Central memory CD4-positive, alpha-beta T cell (primary cell): ENCODE measurements around the gene TLK2.
"Not testable (repeated sequence)": the region's sequence is repeated elsewhere in the genome, so short reads cannot be mapped to it uniquely, and the experiment has no call there.

Experiments used
- DNase-seq: peaks from one replicate; pipeline ENCODE4 v3.0.0; 2022
- total RNA-seq, 3 experiments: gene quantifications; one replicate each; lab custom pipeline; 2026; lab: John Stamatoyannopoulos, UW

Gene TLK2
- total RNA-seq = 60.4 to 102 (median 84.4) reads per million in 3 experiments

- DNase-seq = peak; percentile 63
These were observed at the start of gene TLK2 for GRCh38 chr17:62478424-62478879. Gene TLK2, plus strand, starts transcription at chr17:62478825. Its CDS starts 2,301 bp downstream, at chr17:62481126.

GRCh38 chr17:62435251-62435650 is 43.4 kb upstream of the TLK2 start:
- DNase-seq = not testable (repeated sequence)

GRCh38 chr17:62441181-62441580 is 37.4 kb upstream of the TLK2 start:
- not testable (repeated sequence) for DNase-seq

GRCh38 chr17:62444063-62444462 is 34.6 kb upstream of the TLK2 start:
- DNase-seq = no peak

- not testable (repeated sequence) for DNase-seq
These were observed 32.8 kb upstream of the TLK2 start for GRCh38 chr17:62445791-62446190.

GRCh38 chr17:62452195-62452594 is 26.4 kb upstream of the TLK2 start:
- not testable (repeated sequence) for DNase-seq

GRCh38 chr17:62453041-62453440 is 25.6 kb upstream of the TLK2 start:
- DNase-seq = not testable (repeated sequence)

- peak; percentile 14 for DNase-seq
These were observed 25.0 kb upstream of the TLK2 start for GRCh38 chr17:62453656-62454055.

- not testable (repeated sequence) for DNase-seq
These were observed 24.5 kb upstream of the TLK2 start for GRCh38 chr17:62454111-62454510.

- DNase-seq = no peak
These were observed 22.6 kb upstream of the TLK2 start for GRCh38 chr17:62456016-62456415.

GRCh38 chr17:62458483-62458882 is 20.1 kb upstream of the TLK2 start:
- not testable (repeated sequence) for DNase-seq

- not testable (repeated sequence) for DNase-seq
These were observed 14.2 kb upstream of the TLK2 start for GRCh38 chr17:62464422-62464821.

- DNase-seq = not testable (repeated sequence)
These were observed 13.4 kb upstream of the TLK2 start for GRCh38 chr17:62465271-62465670.

- DNase-seq = peak; percentile 37
These were observed 7.8 kb upstream of the TLK2 start for GRCh38 chr17:62470666-62471379.

- DNase-seq = not testable (repeated sequence)
These were observed 7.2 kb upstream of the TLK2 start for GRCh38 chr17:62471380-62471880.

- DNase-seq = not testable (repeated sequence)
These were observed 5.3 kb upstream of the TLK2 start for GRCh38 chr17:62473030-62473982.

- not testable (repeated sequence) for DNase-seq
These were observed 1.5 kb upstream of the TLK2 start for GRCh38 chr17:62477111-62477510.

GRCh38 chr17:62477718-62478408 is 762 bp upstream of the TLK2 start:
- peak; percentile 33 for DNase-seq

GRCh38 chr17:62478880-62479638 is 434 bp downstream of the TLK2 start:
- DNase-seq = peak; percentile 54

GRCh38 chr17:62479639-62480258 is 1.1 kb downstream of the TLK2 start:
- DNase-seq = not testable (repeated sequence)

GRCh38 chr17:62482553-62482952 is 3.9 kb downstream of the TLK2 start:
- DNase-seq = not testable (repeated sequence)
